DOHH2 (cell line): ENCODE measurements around the gene RHBDD3.

ENCODE experiments used
- H3F3A ChIP-seq: fragments of 200-600 bp; sonication (generic), shearing (Covaris generic); 2 replicates; pipeline ENCODE4 v1.6.0; 2016; ENCODE audit warnings: antibody characterized with exemption, mild to moderate bottlenecking; ENCODE audit not compliant: control insufficient read depth, insufficient read depth
- H3K27ac ChIP-seq: fragments of 200-600 bp; sonication (generic); 2 replicates; pipeline ENCODE4 v1.5.1; 2014; ENCODE audit warnings: low read depth, mild to moderate bottlenecking, low read length, moderate library complexity
- H3K27me3 ChIP-seq: fragments of 200-600 bp; sonication (generic); 2 replicates; pipeline ENCODE4 v1.6.1; 2014; ENCODE audit warnings: mild to moderate bottlenecking, low read length, mixed read lengths; ENCODE audit not compliant: control insufficient read depth
- H3K36me3 ChIP-seq: fragments of 200-600 bp; sonication (generic); 2 replicates; pipeline ENCODE4 v1.6.1; 2014; ENCODE audit warnings: mild to moderate bottlenecking, low read length, moderate library complexity, mixed read lengths; ENCODE audit not compliant: control insufficient read depth
- H3K4me1 ChIP-seq: fragments of 200-600 bp; sonication (generic); 2 replicates; pipeline ENCODE4 v1.6.1; 2014; ENCODE audit warnings: mild to moderate bottlenecking, low read length, mixed read lengths; ENCODE audit not compliant: control insufficient read depth
- H3K4me2 ChIP-seq: fragments of 200-600 bp; sonication (generic); 2 replicates; pipeline ENCODE4 v1.6.0; 2014; ENCODE audit warnings: mild to moderate bottlenecking, low read length, moderate library complexity
- H3K4me3 ChIP-seq: fragments of 200-600 bp; sonication (generic); 2 replicates; pipeline ENCODE4 v1.5.1; 2014; ENCODE audit warnings: mild to moderate bottlenecking, low read length, mixed read lengths
- H3K79me2 ChIP-seq: fragments of 200-600 bp; sonication (generic); 2 replicates; pipeline ENCODE4 v1.6.1; 2014; ENCODE audit warnings: mild to moderate bottlenecking, low read length, mixed read lengths; ENCODE audit not compliant: control insufficient read depth
- H3K9me2 ChIP-seq: fragments of 200-600 bp; sonication (generic); replicated peaks from 2 replicates; pipeline ENCODE4 v1.6.1; 2014; ENCODE audit warnings: mild to moderate bottlenecking, low read length, mixed read lengths; ENCODE audit not compliant: control insufficient read depth
- H3K9me3 ChIP-seq: fragments of 200-600 bp; sonication (generic); 2 replicates; pipeline ENCODE4 v1.6.1; 2014; ENCODE audit warnings: antibody characterized with exemption, low read length, mixed read lengths; ENCODE audit not compliant: control insufficient read depth, insufficient read depth
- H4K20me1 ChIP-seq: fragments of 200-600 bp; sonication (generic); 2 replicates; pipeline ENCODE4 v1.6.0; 2014; ENCODE audit warnings: low read depth, mild to moderate bottlenecking, antibody characterized with exemption, low read length, moderate library complexity; ENCODE audit not compliant: control insufficient read depth, insufficient read depth
- CTCF ChIP-seq: fragments of 200-600 bp; sonication (generic); IDR thresholded peaks from one replicate; pipeline ENCODE4 v1.5.1; 2014; ENCODE audit warnings: antibody characterized with exemption, mild to moderate bottlenecking, low read depth, low read length; ENCODE audit not compliant: poor library complexity, severe bottlenecking
- EZH2phosphoT487 ChIP-seq: fragments of 200-600 bp; sonication (generic); IDR thresholded peaks from 2 replicates; pipeline ENCODE4 v1.6.1; 2017; ENCODE audit warnings: borderline replicate concordance, mild to moderate bottlenecking, antibody characterized with exemption, low read length, moderate library complexity, mixed read lengths

RHBDD3 gene

GRCh38 chr22:29314537-29315285, 46.9 kb upstream of the RHBDD3 start:
- Histone ChIP-seq H3K4me2 (no peak overlapping the region), H3K4me3 (no peak overlapping the region), H4K20me1 (no peaks in the 10 kb centered on the region), H3K79me2 (no peaks in the 10 kb centered on the region), H3F3A (0 out of 2 replicates have a peak, but pooled peaks cover 4% of the 10 kb centered on the region), H3K9me2 (no peaks in the 10 kb centered on the region), H3K9me3 (no peaks in the 10 kb centered on the region), H3K4me1 (0 out of 2 replicates have a peak, but pooled peaks cover 2% of the 10 kb centered on the region), H3K27ac (no peak overlapping the region), H3K36me3 (no peaks in the 10 kb centered on the region), H3K27me3 (peaks cover 16% of the 10 kb centered on the region)
- TF ChIP-seq CTCF (no peak), EZH2phosphoT487 (no peak)

GRCh38 chr22:29313576-29314466, 46.0 kb upstream of the RHBDD3 start:
- H3K4me3 ChIP-seq: no peak overlapping the region
- no peaks in the 10 kb centered on the region for H4K20me1 ChIP-seq
- 0 out of 2 replicates have a peak, but pooled peaks cover 2% of the 10 kb centered on the region for H3K4me1 ChIP-seq
- H3K27ac ChIP-seq: no peak overlapping the region
- no peaks in the 10 kb centered on the region for H3K9me3 ChIP-seq
- TF ChIP-seq EZH2phosphoT487 (no peak), CTCF (no peak)
- no peaks in the 10 kb centered on the region for H3K79me2 ChIP-seq
- no peaks in the 10 kb centered on the region for H3K9me2 ChIP-seq
- no peaks in the 10 kb centered on the region for H3K36me3 ChIP-seq
- H3K27me3 ChIP-seq: peaks cover 16% of the 10 kb centered on the region
- H3K4me2 ChIP-seq: no peak overlapping the region
- 0 out of 2 replicates have a peak, but pooled peaks cover 4% of the 10 kb centered on the region for H3F3A ChIP-seq

- Histone ChIP-seq H3K9me2 (no peaks in the 10 kb centered on the region), H3K27ac (no peak overlapping the region), H3K79me2 (no peaks in the 10 kb centered on the region), H3F3A (0 out of 2 replicates have a peak, but pooled peaks cover 4% of the 10 kb centered on the region), H3K27me3 (peaks cover 16% of the 10 kb centered on the region), H3K4me1 (0 out of 2 replicates have a peak, but pooled peaks cover 2% of the 10 kb centered on the region), H3K4me3 (no peak overlapping the region), H3K4me2 (no peak overlapping the region), H3K9me3 (no peaks in the 10 kb centered on the region), H4K20me1 (no peaks in the 10 kb centered on the region), H3K36me3 (no peaks in the 10 kb centered on the region)
- TF ChIP-seq CTCF (peak; percentile 63), EZH2phosphoT487 (no peak)
Measured at GRCh38 chr22:29313126-29313575, 45.4 kb upstream of the RHBDD3 start.
